Mammary epithelial cell (primary cell): ENCODE data around the gene VASN.

Experiments used
- CTCF ChIP-seq, 2 donors: IDR thresholded peaks in 1 of 2; conservative IDR thresholded peaks in 1 of 2; 2 replicates each; pipeline ENCODE4 v1.5.1; 2011 to 2012; ENCODE audit warnings: inconsistent platforms in 2 of 2, low read length in 2 of 2, mild to moderate bottlenecking in 2 of 2, control low read depth in 1 of 2, low read depth in 1 of 2; ENCODE audit not compliant: insufficient read depth in 1 of 2; ENCODE audit errors: extremely low read depth in 1 of 2
- EZH2 ChIP-seq: IDR thresholded peaks from 2 replicates; pipeline ENCODE4 v1.6.1; 2012; ENCODE audit warnings: low read length, inconsistent platforms, borderline replicate concordance

- no peak for TF ChIP-seq CTCF (conservative IDR thresholded peaks at IDR 0.05 in 1 of 2, IDR thresholded peaks at IDR 0.05 in 1 of 2; ENCODE audit: extremely low read depth in 1 of 2, insufficient read depth in 1 of 2, low read depth in 1 of 2, low read length in 2 of 2)
- no peak for TF ChIP-seq EZH2
Observed at GRCh38 chr16:4370151-4370550, 1.5 kb upstream of the VASN start.
